K562 (cell line): Measurements from ENCODE around the gene SARS1. TPM values are rescaled to one million over a fixed set of nuclear protein-coding genes. Genes with fewer than 3 reads are reported as not detected.

Experiments
- ATAC-seq: fragments of 200-7000 bp; cut with Tn5 transposase; 3 replicates; pipeline ENCODE4 v1.9.1; 2020; ENCODE audit warnings: moderate library complexity
- BruUV-seq: library from RNA; stranded (reverse); fragments of 400-500 nt; replicated peaks from 2 replicates; lab custom pipeline; 2021; lab: Mats Ljungman, UMichigan
- CTCF ChIA-PET: fragments of 300-600 bp; formaldehyde crosslinking; extraction: SDS; loops from one replicate; lab custom pipeline; 2021; ENCODE audit warnings: low intra/inter-chr PET ratio; lab: Yijun Ruan, JAX
- POLR2A ChIA-PET: fragments of 300-600, 350-650 bp; sonication (Branson Sonifier 250); formaldehyde crosslinking; extraction: SDS; loops from one replicate; lab custom pipeline; 2021; ENCODE audit warnings: antibody characterized with exemption, inconsistent platforms; lab: Yijun Ruan, JAX
- DNase-seq, 4 experiments: peaks; one replicate each; pipeline versions ENCODE4 v3.0.0 to v3.0.0-alpha.2; 2011 to 2018; ENCODE audit warnings: low spot score in 3 of 4, mixed read lengths in 3 of 4; ENCODE audit errors: extremely low read depth in 1 of 4
- FAIRE-seq: peaks from 2 replicates; lab custom pipeline; 2011; peaks lifted over from hg19 to GRCh38; lab: Jason Lieb, UNC
- H2AFZ ChIP-seq: 2 replicates; pipeline ENCODE4 v1.6.0; 2011; ENCODE audit warnings: low read depth, low read length, control low read depth, inconsistent platforms
- H3K27ac ChIP-seq: fragments of 200-600 bp; 3 replicates; pipeline ENCODE4 v1.8.0; 2011; ENCODE audit warnings: low read depth, mild to moderate bottlenecking, control low read depth, inconsistent platforms, low read length, moderate library complexity, mixed read lengths; ENCODE audit errors: extremely low read depth
- H3K27me3 ChIP-seq, 2 experiments: fragments of 300-600 bp in 1 of 2; 2 replicates in 1 of 2; 3 replicates in 1 of 2; pipeline versions ENCODE4 v1.6.0 to v1.8.0; 2011; ENCODE audit warnings: inconsistent platforms in 2 of 2, low read length in 2 of 2, mild to moderate bottlenecking in 1 of 2, mixed read lengths in 1 of 2, moderate library complexity in 1 of 2; ENCODE audit not compliant: control insufficient read depth in 2 of 2, insufficient read depth in 2 of 2
- H3K36me3 ChIP-seq: fragments of 300-600 bp; 3 replicates; pipeline ENCODE4 v1.8.0; 2011; ENCODE audit warnings: mild to moderate bottlenecking, low read length, inconsistent platforms; ENCODE audit not compliant: control insufficient read depth, insufficient read depth
- H3K4me1 ChIP-seq, 2 experiments: fragments of 200-600 bp in 1 of 2; replicated peaks in 1 of 2; 2 replicates in 1 of 2; 3 replicates in 1 of 2; pipeline versions ENCODE4 v1.5.1 to v1.8.0; 2011; ENCODE audit warnings: inconsistent platforms in 2 of 2, low read length in 2 of 2, mild to moderate bottlenecking in 1 of 2, mixed read lengths in 1 of 2, moderate library complexity in 1 of 2; ENCODE audit not compliant: control insufficient read depth in 2 of 2, insufficient read depth in 2 of 2
- H3K4me2 ChIP-seq: 2 replicates; pipeline ENCODE4 v1.6.1; 2011; ENCODE audit warnings: low read length, control low read depth, inconsistent platforms, mixed read lengths; ENCODE audit not compliant: insufficient read depth
- H3K4me3 ChIP-seq: fragments of 200-600 bp; sonication (generic), shearing (Covaris generic); 2 replicates; pipeline ENCODE4 v1.5.1; 2016; ENCODE audit warnings: control low read depth, inconsistent platforms
- H3K79me2 ChIP-seq: fragments of 200-600 bp; 3 replicates; pipeline ENCODE4 v1.8.0; 2011; ENCODE audit warnings: low read length, inconsistent platforms; ENCODE audit not compliant: control insufficient read depth, insufficient read depth
- H3K9ac ChIP-seq, 2 experiments: 2 replicates each; pipeline versions ENCODE4 v1.6.0 to v1.6.1; 2011; ENCODE audit warnings: low read depth in 2 of 2, low read length in 2 of 2, control low read depth in 1 of 2, inconsistent platforms in 1 of 2, mild to moderate bottlenecking in 1 of 2, mixed read lengths in 1 of 2; ENCODE audit not compliant: insufficient read depth in 1 of 2
- H3K9me1 ChIP-seq: one replicate; pipeline ENCODE4 v1.6.0; 2011; ENCODE audit warnings: inconsistent platforms, mild to moderate bottlenecking, low read length, moderate library complexity; ENCODE audit not compliant: control insufficient read depth, insufficient read depth
- H3K9me3 ChIP-seq: replicated peaks from 2 replicates; pipeline ENCODE4 v1.5.1; 2011; ENCODE audit warnings: low read depth, low read length, inconsistent platforms; ENCODE audit not compliant: control insufficient read depth, insufficient read depth
- H4K20me1 ChIP-seq: replicated peaks from 2 replicates; pipeline ENCODE4 v1.6.1; 2011; ENCODE audit warnings: low read length, inconsistent platforms, mixed read lengths; ENCODE audit not compliant: control insufficient read depth, insufficient read depth
- ATF2 ChIP-seq: sonication (generic); formaldehyde crosslinking; IDR thresholded peaks from 2 replicates; pipeline ENCODE4 v1.8.1; 2022; ENCODE audit warnings: missing genetic modification reagents
- BRD9 ChIP-seq: fragments of 450-650 bp; IDR thresholded peaks from 2 replicates; pipeline ENCODE4 v1.6.1; 2018; ENCODE audit warnings: low read depth; ENCODE audit not compliant: partially characterized antibody
- PHB ChIP-seq: fragments of 250-450 bp; sonication (Bioruptor Pico); IDR thresholded peaks from 2 replicates; pipeline ENCODE4 v1.5.0; 2021
- ZNF398 ChIP-seq: fragments of 250-450 bp; sonication (Bioruptor Pico); IDR thresholded peaks from 2 replicates; pipeline ENCODE4 v1.8.0; 2021; ENCODE audit warnings: moderate library complexity, mild to moderate bottlenecking, inconsistent platforms
- ZNF407 ChIP-seq: fragments of 450-650 bp; IDR thresholded peaks from 2 replicates; pipeline ENCODE4 v1.6.1; 2016; ENCODE audit warnings: low read depth
- WGBS: fragments of 100-300 bp; shearing (Covaris generic); methylation state at CpG from one replicate; pipeline ENCODE4 v1.1.6; 2016; ENCODE audit warnings: low coverage, mixed read lengths; ENCODE audit not compliant: insufficient coverage; ENCODE audit errors: missing lambda C conversion rate; 5-methylcytosine and 5-hydroxymethylcytosine counted together
- in situ Hi-C: fragments of 300-500 bp; cut with MboI; formaldehyde crosslinking; loops from 4 replicates; pipeline ENCODE4 v1.15.0; 2018; ENCODE audit warnings: inconsistent platforms, mixed read lengths
- intact Hi-C: fragments of 100-400 bp; cut with micrococcal nuclease; formaldehyde crosslinking; loops from 2 replicates; pipeline ENCODE4 v1.14.2; 2022
- polyA plus RNA-seq, 8 experiments: library from polyadenylated mRNA; depleted of rRNA in 4 of 8; stranded (reverse) in 5 of 8; unstranded in 3 of 8; fragments of >200 nt; fragmentation: Nextera tagmentation in 2 of 8; fragmentation: Illumina TruSeq in 1 of 8; extraction: Ambion mirVana in 2 of 8; extraction: Trizol in 1 of 8; gene quantifications; 2 replicates each; pipeline versions ENCODE4 v1.2.1 to v1.2.3, GENCODE V29; 2011 to 2014; ENCODE audit warnings: inconsistent platforms in 1 of 8, missing spikeins in 1 of 8
- total RNA-seq, 7 experiments: library from RNA; depleted of rRNA in 6 of 7; stranded (reverse); fragments of >200 nt in 6 of 7; fragmentation: Illumina TruSeq in 2 of 7; extraction: Trizol in 2 of 7; gene quantifications; 2 replicates each; pipeline versions ENCODE4 v1.2.1 to v1.2.3, GENCODE V29; 2011 to 2021; ENCODE audit warnings: low replicate concordance in 1 of 7

Gene SARS1
- total and polyA plus RNA-seq, 9 of the 15 experiments (the other 6 are each of a cell fraction or from before 2014, with no cell fraction given) = 221 to 623 (median 254) TPM

- 15% methylated on average over 2 of the region's 2 CpGs for WGBS
- in situ Hi-C loops (no loop called here), intact Hi-C loops (no loop called here)
- Histone ChIP-seq H3K9me1 (no peaks in the 10 kb centered on the region), H3K27ac (no peak overlapping the region), H3K79me2 (no peaks in the 10 kb centered on the region), H2AFZ (no peak overlapping the region), H3K9ac (no peak overlapping the region), H3K36me3 (no peaks in the 10 kb centered on the region), H3K9me3 (no peaks in the 10 kb centered on the region), H3K4me2 (no peak overlapping the region), H3K4me1 (peaks cover 4 to 5% of the 10 kb centered on the region in 2 experiments; a peak in 3 of 5 replicates), H3K4me3 (no peak overlapping the region), H3K27me3 (no peaks in the 10 kb centered on the region), H4K20me1 (no peaks in the 10 kb centered on the region)
- ChIA-PET POLR2A (interaction anchor here (0.8 to 1.5 kb wide), 3 partner anchors 8 to 13 kb away, joined by 3 to 6 read pairs (median 4); no protein-coding TSS in a partner anchor), CTCF (no interaction called here)
- no peak for FAIRE-seq
- DNase-seq = no peak
- ATAC-seq = no peak
- BruUV-seq = no TSS peak
- no peak for TF ChIP-seq ZNF407
- TF ChIP-seq BRD9 = no peak
- TF ChIP-seq ATF2 (CRISPR knock-in tag) = no peak
- TF ChIP-seq PHB (CRISPR knock-in tag) = no peak
- no peak for TF ChIP-seq ZNF398 (CRISPR knock-in tag)
Measured at GRCh38 chr1:109206339-109206738, 7.4 kb upstream of the SARS1 start.
